ENCODE measurements around the gene CNTROB. TPM values are rescaled to one million over a fixed set of nuclear protein-coding genes. Genes with fewer than 3 reads are reported as not detected.
"Not testable (repeated sequence)": the region's sequence is repeated elsewhere in the genome, so short reads cannot be mapped to it uniquely, and the experiment has no call there.

CNTROB gene
- total RNA-seq, 2 donors from 2014 or later = 14.0 to 27.0 TPM

- 70 to 73% methylated on average over 5 of the region's 5 CpGs for WGBS, 2 donors
- TF ChIP-seq CTCF (IDR thresholded peaks at IDR 0.05) (no peak), POLR2A (IDR thresholded peaks at IDR 0.05) (no peak)
- H3K4me3 ChIP-seq = no peak overlapping the region
- intact Hi-C loops (cut with DNase I) = no loop called here
- ATAC-seq (no peak), DNase-seq (no peak)
- H3K36me3 ChIP-seq (replicated peaks in 1 of 2; ENCODE audit: insufficient read depth in 1 of 2, low read depth in 2 of 2) = peaks cover 0 to 8% of the 10 kb centered on the region in 2 donors
- no peaks in the 10 kb centered on the region for H3K4me1 ChIP-seq
- no peaks in the 10 kb centered on the region for H3K27me3 ChIP-seq
- no peaks in the 10 kb centered on the region for H3K9me3 ChIP-seq
- H3K27ac ChIP-seq = no peak overlapping the region
These were observed 19.3 kb downstream of the CNTROB start for GRCh38 chr17:7951143-7951792.

- H3K4me3 ChIP-seq; ATAC-seq; intact Hi-C loops (cut with DNase I); H3K4me1 ChIP-seq; H3K36me3 ChIP-seq (replicated peaks in 1 of 2; ENCODE audit: insufficient read depth in 1 of 2, low read depth in 2 of 2); DNase-seq; H3K9me3 ChIP-seq; H3K27me3 ChIP-seq; H3K27ac ChIP-seq: not testable (repeated sequence)
- whole genome bisulfite sequencing, 2 donors = 85 to 89% methylated on average over 13 of the region's 13 CpGs
These were observed 21.3 kb downstream of the CNTROB start for GRCh38 chr17:7953266-7953665.

GRCh38 chr17:7955414-7956227 is 23.6 kb downstream of the CNTROB start:
- no peak overlapping the region for H3K27ac ChIP-seq
- H3K4me1 ChIP-seq = no peaks in the 10 kb centered on the region
- H3K4me3 ChIP-seq = no peak overlapping the region
- no peak for TF ChIP-seq CTCF (IDR thresholded peaks at IDR 0.05)
- TF ChIP-seq POLR2A (IDR thresholded peaks at IDR 0.05) = no peak
- intact Hi-C loops (cut with DNase I) = no loop called here
- WGBS, 2 donors = 69 to 73% methylated on average over 13 of the region's 13 CpGs
- no peaks in the 10 kb centered on the region for H3K27me3 ChIP-seq
- ATAC-seq (no peak), DNase-seq (no peak)
- H3K36me3 ChIP-seq (replicated peaks in 1 of 2; ENCODE audit: insufficient read depth in 1 of 2, low read depth in 2 of 2) = no peaks in the 10 kb centered on the region
- no peaks in the 10 kb centered on the region for H3K9me3 ChIP-seq

GRCh38 chr17:7956228-7956965 is 24.4 kb downstream of the CNTROB start:
- DNase-seq (peak in 3 of 4 donors; percentile 14 to 38 (median 26)), ATAC-seq (no peak)
- H3K27ac ChIP-seq = no peak overlapping the region
- no peaks in the 10 kb centered on the region for H3K4me1 ChIP-seq
- WGBS, 2 donors = 71 to 79% methylated on average over 11 of the region's 11 CpGs
- intact Hi-C loops (cut with DNase I) = no loop called here
- H3K36me3 ChIP-seq (replicated peaks in 1 of 2; ENCODE audit: insufficient read depth in 1 of 2, low read depth in 2 of 2) = no peaks in the 10 kb centered on the region
- H3K4me3 ChIP-seq = no peak overlapping the region
- no peaks in the 10 kb centered on the region for H3K9me3 ChIP-seq
- H3K27me3 ChIP-seq = no peaks in the 10 kb centered on the region
- no peak for TF ChIP-seq POLR2A (IDR thresholded peaks at IDR 0.05)
- no peak for TF ChIP-seq CTCF (IDR thresholded peaks at IDR 0.05)

Measured in body of pancreas (tissue), 4 donors.